Measurements from ENCODE around the gene CFLAR.

CFLAR gene

DNA sequence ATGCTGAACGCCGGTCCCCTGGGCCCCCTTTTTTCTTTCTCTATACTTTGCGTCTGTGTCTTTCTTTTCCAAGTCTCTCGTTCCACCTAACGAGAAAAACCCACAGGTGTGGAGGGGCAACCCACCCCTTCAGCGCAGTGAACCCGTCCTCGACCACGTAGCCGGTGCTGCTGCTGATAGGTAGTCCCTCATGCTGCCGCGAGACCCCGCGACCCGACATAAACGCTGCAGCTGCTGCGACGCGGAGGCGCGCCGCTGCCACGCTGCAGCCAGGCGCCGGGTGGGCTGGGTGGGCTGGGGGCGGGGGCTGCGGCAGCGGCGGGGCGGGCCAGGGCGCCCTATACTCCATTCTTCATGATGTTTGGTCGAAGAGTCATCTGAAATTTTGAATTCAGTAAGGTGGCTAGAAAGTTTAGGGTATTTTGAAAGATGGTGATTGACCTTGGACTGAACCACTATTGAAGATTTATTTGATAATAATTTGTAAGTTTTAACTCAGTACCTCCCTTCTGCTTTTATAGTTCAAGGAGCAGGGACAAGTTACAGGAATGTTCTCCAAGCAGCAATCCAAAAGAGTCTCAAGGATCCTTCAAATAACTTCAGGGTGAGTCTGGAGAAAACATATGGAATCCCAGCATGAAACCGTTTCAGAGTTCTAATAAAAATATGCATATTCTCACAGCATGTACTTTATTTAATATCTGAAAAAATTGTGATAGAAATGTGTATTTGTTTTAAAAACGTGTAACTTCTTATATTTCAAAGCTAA is 24.1 kb downstream of the CFLAR start:
- H3K4me2 ChIP-seq (ENCODE audit: low read depth, low read length) = no peak overlapping the region
- no peaks in the 10 kb centered on the region for H3K9me3 ChIP-seq (replicated peaks; ENCODE audit: insufficient read depth, low read length)
- H3K27ac ChIP-seq (ENCODE audit: low read length) = no peak overlapping the region
- no peaks in the 10 kb centered on the region for H3K4me1 ChIP-seq (ENCODE audit: low read length)
- TF ChIP-seq, protein P1, sequence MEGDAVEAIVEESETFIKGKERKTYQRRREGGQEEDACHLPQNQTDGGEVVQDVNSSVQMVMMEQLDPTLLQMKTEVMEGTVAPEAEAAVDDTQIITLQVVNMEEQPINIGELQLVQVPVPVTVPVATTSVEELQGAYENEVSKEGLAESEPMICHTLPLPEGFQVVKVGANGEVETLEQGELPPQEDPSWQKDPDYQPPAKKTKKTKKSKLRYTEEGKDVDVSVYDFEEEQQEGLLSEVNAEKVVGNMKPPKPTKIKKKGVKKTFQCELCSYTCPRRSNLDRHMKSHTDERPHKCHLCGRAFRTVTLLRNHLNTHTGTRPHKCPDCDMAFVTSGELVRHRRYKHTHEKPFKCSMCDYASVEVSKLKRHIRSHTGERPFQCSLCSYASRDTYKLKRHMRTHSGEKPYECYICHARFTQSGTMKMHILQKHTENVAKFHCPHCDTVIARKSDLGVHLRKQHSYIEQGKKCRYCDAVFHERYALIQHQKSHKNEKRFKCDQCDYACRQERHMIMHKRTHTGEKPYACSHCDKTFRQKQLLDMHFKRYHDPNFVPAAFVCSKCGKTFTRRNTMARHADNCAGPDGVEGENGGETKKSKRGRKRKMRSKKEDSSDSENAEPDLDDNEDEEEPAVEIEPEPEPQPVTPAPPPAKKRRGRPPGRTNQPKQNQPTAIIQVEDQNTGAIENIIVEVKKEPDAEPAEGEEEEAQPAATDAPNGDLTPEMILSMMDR (IDR thresholded peaks at IDR 0.05; ENCODE audit: low read length) = no peak
- no peak for TF ChIP-seq EZH2phosphoT487 (IDR thresholded peaks at IDR 0.05; ENCODE audit: low read length)
- TF ChIP-seq EZH2 (optimal IDR thresholded peaks at IDR 0.05; ENCODE audit: low read depth, low read length) = no peak
- no peak overlapping the region for H3K9ac ChIP-seq (ENCODE audit: low read length)
- H4K20me1 ChIP-seq (ENCODE audit: insufficient read depth, low read length) = no peaks in the 10 kb centered on the region
- H3F3A ChIP-seq (ENCODE audit: insufficient read depth, low read length) = no peaks in the 10 kb centered on the region
- no peak overlapping the region for H3K4me3 ChIP-seq (ENCODE audit: low read length)
- no peaks in the 10 kb centered on the region for H3K9me2 ChIP-seq (replicated peaks; ENCODE audit: insufficient read depth, low read length)
- no peaks in the 10 kb centered on the region for H3K27me3 ChIP-seq (replicated peaks; ENCODE audit: insufficient read depth, low read length)
- peaks cover 36% of the 10 kb centered on the region for H3K79me2 ChIP-seq (ENCODE audit: low read length)
- no peak overlapping the region for H2AFZ ChIP-seq (ENCODE audit: low read length)
- no peak for DNase-seq
- peaks cover 2% of the 10 kb centered on the region for H3K36me3 ChIP-seq (replicated peaks; ENCODE audit: insufficient read depth, low read length)

DNA sequence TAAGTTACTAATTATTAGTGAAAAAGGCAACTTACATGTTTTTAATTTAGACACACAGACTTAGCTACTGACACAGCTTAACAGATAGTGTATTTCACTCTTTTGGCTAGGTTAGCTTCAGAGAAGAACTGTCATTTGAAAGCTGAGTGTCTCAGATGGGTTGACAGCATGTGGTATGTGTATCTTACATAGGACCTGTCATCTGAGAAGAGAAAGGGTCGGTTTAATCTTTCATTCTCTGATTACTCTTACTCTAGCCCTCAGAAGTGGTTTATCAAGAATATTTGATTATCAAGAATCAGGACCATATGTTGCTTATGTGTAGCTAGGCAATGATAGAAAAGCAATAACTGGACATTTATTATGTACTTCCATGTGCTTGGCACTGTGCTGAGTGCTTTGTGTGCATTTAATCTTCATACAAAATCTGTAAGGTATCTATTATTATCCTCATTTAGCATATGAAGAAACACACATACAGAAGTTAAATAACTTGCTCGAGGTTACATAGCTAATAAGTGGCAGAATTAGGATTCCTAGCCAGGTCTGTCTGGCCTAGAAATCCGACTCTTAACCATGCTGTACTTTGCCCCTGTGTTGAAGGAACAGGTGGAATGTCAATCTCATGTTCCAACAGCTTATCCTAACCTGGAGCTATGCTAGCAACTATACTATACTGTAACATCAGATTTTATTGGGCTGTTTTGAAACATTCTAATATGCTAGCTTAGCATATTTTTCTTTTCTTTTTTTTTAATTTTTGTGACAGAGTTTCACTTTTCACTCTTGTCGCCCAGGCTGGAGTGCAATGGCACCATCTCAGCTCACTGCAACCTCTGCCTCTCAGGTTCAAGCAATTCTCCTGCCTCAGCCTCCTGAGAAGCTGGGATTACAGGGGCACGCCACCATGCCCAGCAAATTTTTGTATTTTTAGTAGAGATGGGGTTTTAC is 28.4 kb downstream of the CFLAR start:
- Histone ChIP-seq H3K4me3 (ENCODE audit: low read length) (no peak overlapping the region), H3K4me1 (ENCODE audit: low read length) (no peaks in the 10 kb centered on the region), H3K4me2 (ENCODE audit: low read depth, low read length) (no peak overlapping the region), H2AFZ (ENCODE audit: low read length) (no peak overlapping the region), H3F3A (ENCODE audit: insufficient read depth, low read length) (0 out of 2 replicates have a peak, but pooled peaks cover 4% of the 10 kb centered on the region), H3K9me3 (replicated peaks; ENCODE audit: insufficient read depth, low read length) (no peaks in the 10 kb centered on the region), H3K27me3 (replicated peaks; ENCODE audit: insufficient read depth, low read length) (no peaks in the 10 kb centered on the region), H3K9me2 (replicated peaks; ENCODE audit: insufficient read depth, low read length) (no peaks in the 10 kb centered on the region), H3K9ac (ENCODE audit: low read length) (no peak overlapping the region), H3K36me3 (replicated peaks; ENCODE audit: insufficient read depth, low read length) (no peaks in the 10 kb centered on the region; the same call in 1 of the 2 replicates), H3K79me2 (ENCODE audit: low read length) (no peaks in the 10 kb centered on the region; the same call in 1 of the 2 replicates), H3K27ac (ENCODE audit: low read length) (no peak overlapping the region), H4K20me1 (ENCODE audit: insufficient read depth, low read length) (no peaks in the 10 kb centered on the region)
- TF ChIP-seq EZH2phosphoT487 (IDR thresholded peaks at IDR 0.05; ENCODE audit: low read length) (no peak), EZH2 (optimal IDR thresholded peaks at IDR 0.05; ENCODE audit: low read depth, low read length) (no peak)
- no peak for DNase-seq

DNA sequence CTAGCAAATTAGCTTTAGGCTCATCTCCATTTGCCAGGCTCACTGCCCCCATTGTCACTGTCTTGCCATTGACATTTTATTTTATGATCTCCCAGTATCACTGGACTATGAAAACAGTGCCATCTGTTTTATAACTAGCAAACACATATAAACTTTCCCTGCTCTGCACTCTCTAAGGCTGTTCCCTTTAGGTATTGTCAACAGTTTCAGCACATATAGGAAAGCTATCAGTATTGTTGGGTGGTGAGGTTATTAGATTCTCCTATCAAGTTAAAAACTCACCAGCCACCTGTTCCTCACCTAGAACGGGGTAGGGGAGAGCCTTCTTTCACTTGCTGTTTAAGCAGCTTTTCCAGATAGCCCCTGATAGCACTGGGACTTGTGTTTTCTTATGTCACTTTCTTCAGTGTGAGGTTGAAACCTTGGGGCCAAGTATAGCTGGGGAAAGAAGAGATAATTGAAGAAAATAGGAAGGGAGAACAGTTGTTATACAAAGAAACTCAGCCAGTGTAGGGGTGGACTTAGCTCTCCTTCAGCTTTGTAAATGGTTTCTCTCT is 32.5 kb downstream of the CFLAR start:
- Histone ChIP-seq H3K36me3 (replicated peaks; ENCODE audit: insufficient read depth, low read length) (no peaks in the 10 kb centered on the region), H3K79me2 (ENCODE audit: low read length) (peaks cover 8% of the 10 kb centered on the region; the same call in 1 of the 2 replicates), H3K27ac (ENCODE audit: low read length) (peak overlapping the region; percentile 4; the same call in 1 of the 2 replicates), H3K9me3 (replicated peaks; ENCODE audit: insufficient read depth, low read length) (no peaks in the 10 kb centered on the region), H2AFZ (ENCODE audit: low read length) (no peak overlapping the region), H3K4me1 (ENCODE audit: low read length) (peaks cover 9% of the 10 kb centered on the region; the same call in 1 of the 2 replicates), H3K27me3 (replicated peaks; ENCODE audit: insufficient read depth, low read length) (no peaks in the 10 kb centered on the region), H3K4me3 (ENCODE audit: low read length) (no peak overlapping the region), H3F3A (ENCODE audit: insufficient read depth, low read length) (0 out of 2 replicates have a peak, but pooled peaks cover 4% of the 10 kb centered on the region), H3K9me2 (replicated peaks; ENCODE audit: insufficient read depth, low read length) (no peaks in the 10 kb centered on the region), H3K9ac (ENCODE audit: low read length) (no peak overlapping the region), H4K20me1 (ENCODE audit: insufficient read depth, low read length) (no peaks in the 10 kb centered on the region), H3K4me2 (ENCODE audit: low read depth, low read length) (no peak overlapping the region)
- peak; percentile 18 for DNase-seq
- no peak for TF ChIP-seq EZH2phosphoT487 (IDR thresholded peaks at IDR 0.05; ENCODE audit: low read length)
- TF ChIP-seq EZH2 (optimal IDR thresholded peaks at IDR 0.05; ENCODE audit: low read depth, low read length) = no peak
- TF ChIP-seq, protein P1 (IDR thresholded peaks at IDR 0.05; ENCODE audit: low read length) = no peak
